Urothelium cell line (cell line): ENCODE data around the gene DBN1.

Source experiments
- DNase-seq: peaks from one replicate; pipeline ENCODE4 v3.0.0; 2011; ENCODE audit warnings: low spot score, mixed read lengths
- FAIRE-seq: peaks from 2 replicates; lab custom pipeline; 2011; peaks lifted over from hg19 to GRCh38; lab: Jason Lieb, UNC

Gene DBN1

GRCh38 chr5:177475563-177476427 is 2.4 kb upstream of the DBN1 start:
- FAIRE-seq = no peak

GRCh38 chr5:177474846-177475562 is 1.6 kb upstream of the DBN1 start:
- FAIRE-seq (no peak), DNase-seq (no peak)

More at GRCh38 chr5:177475563-177476427, 2.4 kb upstream of the DBN1 start:
- no peak for DNase-seq

DNA sequence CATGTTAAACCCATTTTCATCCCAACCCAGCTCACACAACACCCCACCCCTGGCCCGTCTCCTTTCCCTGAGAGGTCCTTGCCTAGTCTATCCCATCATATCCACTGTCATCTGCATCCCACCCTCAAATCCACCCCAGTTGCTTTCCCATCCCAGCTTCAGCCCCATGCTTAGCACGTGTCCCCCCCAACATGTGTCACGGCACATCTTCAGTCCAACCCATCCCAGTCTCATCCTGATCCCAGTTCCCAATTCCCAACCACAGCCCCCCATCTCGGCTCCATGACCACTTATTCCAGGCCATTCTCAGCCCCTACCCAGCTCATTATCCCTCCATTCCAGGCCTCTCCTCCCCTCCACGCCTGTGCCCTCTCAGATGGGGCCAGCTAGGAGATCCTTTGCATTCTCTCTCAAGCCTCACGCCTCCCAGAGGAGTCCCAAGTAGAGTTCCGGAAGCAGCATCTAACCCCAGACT is 605 bp upstream of the DBN1 start:
- DNase-seq (no peak), FAIRE-seq (no peak)

DNA sequence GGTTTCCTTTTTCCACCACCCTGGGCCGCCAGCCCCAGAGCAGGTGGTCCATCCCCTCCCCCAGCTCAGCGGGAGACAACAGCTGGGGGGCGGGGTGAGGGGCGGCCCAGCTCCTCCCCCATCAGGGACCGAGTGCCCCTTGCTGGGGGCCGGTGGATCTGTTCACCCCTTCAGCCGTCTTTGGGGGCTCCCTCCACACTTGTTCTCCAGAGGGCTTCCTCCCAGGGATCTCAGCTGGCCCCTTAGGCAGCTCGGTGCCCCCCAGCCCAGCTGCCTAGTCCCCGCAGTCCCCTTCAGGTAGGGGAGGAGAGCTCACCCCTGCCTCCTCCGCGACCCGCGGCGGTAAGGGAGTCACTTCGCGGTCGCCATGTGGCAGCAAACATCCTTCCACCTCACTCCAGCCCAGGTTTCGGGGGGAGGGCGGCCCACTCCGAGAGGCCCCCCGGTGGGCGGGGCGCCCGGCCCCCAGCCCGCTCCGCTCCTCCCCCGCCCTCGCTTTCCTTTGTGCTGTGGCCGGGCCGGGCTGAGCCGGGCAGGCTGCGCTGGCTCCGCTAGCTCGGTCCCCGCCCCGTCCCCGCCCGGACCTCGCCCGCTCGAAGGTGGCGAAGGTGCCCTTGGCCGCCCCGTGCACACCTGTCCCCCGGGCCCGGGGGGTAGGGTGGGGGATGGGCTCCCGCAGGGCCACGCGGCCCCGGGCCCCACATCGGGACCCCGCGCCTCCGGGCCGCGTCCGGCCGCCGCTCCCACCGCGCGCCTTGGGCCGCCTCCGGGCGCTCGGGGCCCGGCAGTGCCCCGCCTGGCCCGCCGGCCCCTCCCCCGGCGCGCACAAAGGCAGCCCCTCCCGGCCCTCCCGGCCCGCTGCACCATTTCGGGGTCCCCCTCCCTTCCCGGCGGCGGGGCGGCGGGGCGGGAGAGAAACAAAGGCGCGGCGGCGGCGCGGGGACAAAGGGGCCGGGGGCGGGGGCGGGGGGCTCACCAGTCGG is 683 bp downstream of the DBN1 start:
- FAIRE-seq (no peak), DNase-seq (peak; percentile 75)

DNA sequence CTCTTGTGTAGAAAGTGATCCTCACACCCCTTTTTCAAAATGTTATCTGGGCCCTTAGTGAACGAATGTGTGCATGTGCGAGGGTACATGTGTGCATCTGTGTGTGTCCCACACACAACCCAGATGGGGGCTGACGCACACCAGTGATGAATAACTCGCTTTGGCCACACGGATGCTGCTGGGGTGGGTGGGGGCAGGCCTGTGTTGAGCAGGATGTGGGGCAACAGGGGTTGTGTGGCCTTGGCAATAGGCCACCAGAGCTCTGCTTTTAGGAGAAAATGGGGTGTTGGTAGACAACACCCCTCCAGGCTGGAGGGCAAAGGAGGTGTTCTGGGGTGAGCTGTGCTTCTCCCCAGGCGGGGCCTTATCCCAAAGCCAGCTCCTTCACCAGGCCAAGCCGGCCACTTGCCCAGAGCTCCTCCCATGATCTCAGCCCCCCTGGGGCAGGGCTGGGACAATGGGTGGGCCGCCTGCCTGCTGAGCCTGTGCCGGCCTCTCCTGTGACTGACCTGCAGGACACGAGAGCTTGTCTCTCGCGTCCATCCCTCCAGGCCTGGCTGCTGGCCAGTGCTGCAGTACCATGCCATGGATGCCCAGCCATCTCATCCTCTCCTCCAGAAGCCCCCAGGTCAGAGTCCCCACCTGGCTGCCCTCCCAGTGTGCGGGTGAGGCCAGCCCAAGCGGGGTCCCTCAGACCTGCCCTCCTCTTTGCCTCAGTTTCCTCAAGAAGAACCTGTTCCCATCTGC is 1.7 kb downstream of the DBN1 start:
- no peak for FAIRE-seq
- DNase-seq = no peak

DNA sequence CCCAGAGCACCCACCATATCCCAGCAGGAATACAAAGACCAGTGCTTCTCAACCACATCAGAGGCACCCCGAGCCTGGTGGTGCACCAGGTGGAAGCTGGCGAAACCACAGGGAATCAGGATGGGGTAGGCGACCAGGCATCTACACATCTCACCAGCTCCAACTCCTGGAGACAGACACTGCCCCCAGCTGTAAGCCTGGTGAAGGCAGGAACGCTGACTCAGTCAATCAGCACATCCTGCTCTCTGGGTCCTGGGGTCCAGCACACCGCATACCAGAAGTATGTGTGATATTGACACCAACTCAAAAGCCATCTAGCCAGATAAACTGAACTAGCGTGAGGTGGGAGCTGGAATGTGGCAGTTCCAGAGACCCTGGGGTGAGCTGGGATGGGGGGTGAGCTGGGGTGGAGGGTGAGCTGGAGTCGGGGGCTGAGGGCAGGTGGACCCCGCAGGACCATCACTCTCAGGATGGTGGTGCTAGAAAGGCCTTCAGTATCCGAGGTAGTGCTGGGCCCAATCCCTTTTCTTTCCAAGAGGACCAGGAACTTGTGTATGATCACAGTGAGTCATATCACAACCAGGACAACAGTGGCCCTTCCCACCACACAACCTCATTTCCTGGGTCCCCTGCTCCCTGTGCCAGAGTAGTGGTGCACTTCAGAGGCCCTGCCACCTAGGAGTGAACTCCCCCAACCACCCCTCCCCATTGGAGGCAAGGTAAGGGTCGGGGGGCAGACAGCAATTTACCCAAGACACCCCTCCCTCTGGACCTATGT is 2.5 kb downstream of the DBN1 start:
- FAIRE-seq = peak; percentile 35
- DNase-seq = no peak

DNA sequence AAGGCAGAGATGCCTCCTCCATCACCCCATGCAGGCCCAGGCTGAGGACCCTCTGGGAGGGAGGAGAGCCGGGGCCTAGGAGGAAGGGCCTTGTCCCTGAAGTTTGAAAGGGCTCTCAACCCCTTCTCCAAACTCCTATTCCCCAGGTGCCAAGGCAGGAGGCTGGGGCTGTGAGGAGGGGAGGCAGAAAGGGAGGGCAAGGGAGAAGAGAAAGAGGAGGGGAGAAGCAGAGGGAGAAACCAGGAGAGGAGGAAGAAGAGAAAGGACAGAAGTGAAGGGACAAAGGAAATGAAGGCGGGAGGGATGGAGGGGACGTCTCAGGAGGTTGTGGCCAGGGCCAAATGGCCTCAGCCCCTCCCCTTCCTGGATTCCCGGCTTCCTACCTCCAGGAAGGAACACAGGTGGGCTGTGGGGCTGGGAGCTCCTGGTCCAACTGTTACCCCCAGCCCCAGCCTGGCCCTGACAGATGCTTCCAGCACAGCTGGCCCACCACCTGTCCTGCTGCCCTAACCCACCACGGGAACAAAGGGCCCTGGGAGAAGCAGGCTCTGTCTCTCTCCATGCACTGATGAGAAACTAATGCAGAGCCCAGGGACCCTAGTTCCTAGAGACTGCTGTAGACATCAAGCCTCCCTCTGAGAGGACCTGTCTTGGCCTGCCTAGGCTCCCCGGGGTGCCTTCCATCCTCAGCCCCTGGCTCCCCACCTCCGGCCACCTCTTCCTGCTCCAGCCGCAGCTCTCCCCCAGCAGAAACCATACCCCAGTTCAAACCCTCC is 3.5 kb downstream of the DBN1 start:
- no peak for DNase-seq
- FAIRE-seq = no peak

DNA sequence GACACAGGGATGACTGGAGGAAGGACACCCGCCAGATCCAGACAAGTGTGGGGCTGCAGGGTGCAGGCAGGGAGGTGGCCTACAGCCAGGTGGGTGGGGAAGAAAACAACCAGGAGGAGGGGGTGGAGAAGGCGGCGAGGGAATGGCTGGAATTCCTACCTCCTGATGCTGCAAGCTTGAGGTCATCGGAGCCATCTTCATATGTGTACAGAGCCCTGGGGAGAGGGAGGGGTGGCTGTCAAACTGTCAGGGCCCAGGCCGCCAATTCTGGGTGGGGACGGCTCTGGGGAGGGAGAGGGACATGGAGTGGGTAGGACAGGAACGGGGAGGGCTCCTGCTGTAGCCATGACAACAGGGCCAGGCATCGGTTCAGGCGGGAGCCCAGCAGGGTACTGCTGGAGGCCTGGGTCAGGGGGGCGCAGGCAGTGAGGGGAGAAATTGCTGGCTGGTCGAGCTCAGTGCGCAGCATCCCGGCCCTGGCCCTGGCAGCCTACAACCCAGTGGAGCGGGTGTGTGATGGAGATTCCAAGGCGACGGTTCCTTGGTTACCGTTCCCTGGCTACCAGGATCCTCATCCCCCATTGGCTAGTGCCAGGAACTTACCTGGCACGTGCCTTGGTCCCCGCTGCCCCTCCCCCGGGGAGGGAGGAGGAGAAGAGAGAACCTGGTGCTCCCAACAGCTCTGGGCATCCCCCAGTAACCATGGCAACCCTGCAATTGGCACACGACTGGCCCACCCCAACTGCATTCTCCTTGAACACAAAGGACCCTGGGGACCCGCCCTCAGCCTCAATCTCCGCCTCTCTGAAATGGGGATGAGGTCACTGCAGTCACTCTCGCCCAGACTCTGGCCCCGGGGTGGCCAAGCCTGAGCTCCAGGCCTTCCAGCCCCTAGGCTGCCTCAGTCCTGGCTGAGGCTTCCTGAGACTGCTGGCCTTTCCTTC is 4.5 kb downstream of the DBN1 start:
- peak; percentile 40 for DNase-seq
- peak; percentile 23 for FAIRE-seq

- FAIRE-seq = no peak
These were observed 5.1 kb downstream of the DBN1 start for GRCh38 chr5:177468329-177468684.

DNA sequence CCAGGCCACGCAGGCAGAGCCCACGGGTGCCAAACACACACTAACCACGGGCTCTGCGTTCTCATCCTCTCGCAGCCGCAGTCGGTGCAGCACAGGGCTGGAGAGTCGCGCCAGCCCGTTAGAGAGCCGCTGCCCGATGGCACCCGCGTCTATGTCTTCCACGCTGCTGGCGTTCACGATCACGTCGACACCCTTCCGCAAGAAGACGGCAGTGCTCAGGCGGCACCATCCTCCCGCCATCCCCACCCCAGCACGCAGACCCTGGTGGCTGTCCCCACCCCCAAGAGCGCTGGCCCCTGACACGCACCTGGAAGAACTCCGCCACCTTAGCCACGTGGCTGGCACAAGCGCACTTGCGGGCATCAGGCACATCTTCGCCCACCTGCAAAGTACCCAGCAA is 6.0 kb downstream of the DBN1 start:
- no peak for DNase-seq
- no peak for FAIRE-seq

More at GRCh38 chr5:177468329-177468684, 5.1 kb downstream of the DBN1 start:
- DNase-seq = no peak

DNA sequence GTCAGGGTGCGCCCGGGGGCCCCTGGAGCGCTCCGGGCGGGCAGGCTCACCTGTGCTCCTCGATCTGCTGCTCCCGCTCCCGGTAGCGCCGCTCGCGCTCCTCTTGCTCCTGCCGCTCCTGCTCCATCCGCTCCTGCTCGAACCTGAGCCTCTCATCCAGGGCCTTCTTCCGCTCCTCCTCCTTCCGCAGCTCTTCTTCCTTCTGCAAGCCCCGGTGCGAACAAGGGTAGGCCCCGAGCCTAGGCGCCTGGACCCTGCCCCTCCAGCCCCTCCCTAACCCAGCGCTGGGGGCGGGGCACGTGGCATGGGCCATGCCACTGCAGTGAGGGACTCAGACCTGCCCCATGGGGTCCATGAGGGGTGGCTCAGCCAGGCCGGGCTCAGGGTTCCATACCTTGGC is 6.6 kb downstream of the DBN1 start:
- no peak for DNase-seq
- no peak for FAIRE-seq

GRCh38 chr5:177465044-177465443 is 8.4 kb downstream of the DBN1 start:
- no peak for DNase-seq
- FAIRE-seq = no peak

- FAIRE-seq (no peak), DNase-seq (no peak)
These were observed 11.3 kb downstream of the DBN1 start for GRCh38 chr5:177462021-177462670.

DNA sequence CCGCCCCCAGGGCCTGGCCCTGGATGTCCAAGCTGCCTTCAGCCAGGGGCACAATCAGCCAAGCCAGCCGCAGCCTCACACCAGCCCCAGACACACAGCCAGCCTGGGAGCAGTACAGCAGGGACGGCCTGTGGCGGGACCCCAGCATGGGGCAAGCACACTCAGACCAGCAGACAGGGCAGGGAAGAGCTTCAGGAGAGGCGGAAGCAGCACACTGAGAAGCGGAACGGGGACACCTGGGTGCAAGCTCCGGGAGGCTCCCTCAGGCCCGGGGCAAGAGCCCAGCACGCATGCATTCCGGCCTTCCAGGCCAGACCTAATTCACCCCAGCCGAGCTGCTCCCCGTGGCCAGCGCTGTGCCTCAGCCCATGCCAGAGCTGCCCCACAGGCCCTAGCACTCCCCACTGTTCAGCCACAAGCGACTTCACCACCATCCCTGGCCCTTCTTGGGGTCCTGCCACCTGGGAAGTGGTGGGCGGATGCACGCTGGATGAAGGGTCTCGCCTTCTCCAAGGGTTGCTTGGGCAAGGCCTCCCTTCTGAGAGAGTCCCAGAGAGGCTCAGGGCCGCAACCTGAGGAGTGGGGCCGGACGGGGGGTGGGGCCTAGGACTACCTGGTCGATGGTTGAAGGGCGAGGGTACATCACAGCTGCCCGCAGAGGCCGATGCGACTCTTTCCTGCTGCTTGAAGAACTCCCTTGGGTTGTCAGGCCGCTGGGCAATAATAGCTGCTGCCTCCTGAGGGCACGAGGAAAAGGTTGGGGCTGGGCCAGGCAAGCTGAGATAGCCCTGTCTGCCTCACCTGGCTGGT is 13.4 kb downstream of the DBN1 start:
- DNase-seq (no peak), FAIRE-seq (no peak)

DNA sequence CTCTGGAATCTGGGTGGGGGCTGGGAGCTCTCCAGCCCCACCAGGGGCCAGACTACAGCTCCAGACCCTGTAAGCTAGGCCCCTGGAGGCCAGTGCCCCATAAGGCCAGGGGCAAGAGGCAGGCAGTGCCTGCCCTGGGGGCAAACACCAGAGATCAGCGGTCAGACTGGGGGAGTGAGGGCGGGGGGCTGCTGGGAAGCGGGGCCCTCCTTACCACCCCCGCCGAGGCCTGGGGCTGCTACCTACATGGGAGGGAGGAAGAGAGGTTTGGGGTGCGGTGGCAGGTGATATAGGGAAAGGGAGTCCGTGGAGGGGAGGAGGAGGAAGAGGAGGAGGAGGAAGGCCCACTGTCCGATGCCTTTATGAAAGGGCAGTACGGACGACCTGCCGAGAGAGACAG is 14.1 kb downstream of the DBN1 start:
- DNase-seq (no peak), FAIRE-seq (no peak)

DNA sequence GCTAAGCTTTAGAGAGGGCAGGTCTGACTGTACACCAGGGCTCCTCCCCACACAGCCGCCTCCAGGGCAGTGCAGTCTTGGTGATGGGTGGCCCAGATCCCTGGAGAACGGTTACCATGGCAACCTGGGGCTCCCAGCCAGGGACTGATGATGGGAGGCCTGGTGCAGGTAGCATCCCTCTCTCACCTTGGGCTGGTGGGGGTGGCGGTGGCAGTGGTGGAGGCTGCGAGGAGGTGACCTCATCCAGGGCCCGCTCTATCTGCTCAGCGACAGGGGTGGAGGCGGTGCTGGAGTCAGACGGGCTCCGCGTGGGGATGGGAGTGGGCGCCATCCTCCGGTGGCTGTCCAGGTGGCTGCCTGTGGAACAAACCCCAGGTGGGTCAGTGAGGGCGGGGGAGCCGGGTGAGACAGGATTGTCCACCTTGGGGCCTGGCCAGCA is 14.5 kb downstream of the DBN1 start:
- DNase-seq = peak; percentile 38
- no peak for FAIRE-seq
